SK-N-MC (cell line): Measurements from ENCODE around the gene FRMD3.

Source experiments
- EZH2 ChIP-seq: fragments of 200-600 bp; sonication (generic); IDR thresholded peaks from one replicate; pipeline ENCODE4 v1.6.1; 2017; ENCODE audit warnings: antibody characterized with exemption
- FOXP2 ChIP-seq: optimal IDR thresholded peaks from 2 replicates; pipeline ENCODE3; 2011; ENCODE audit warnings: mild to moderate bottlenecking, moderate library complexity; ENCODE audit not compliant: insufficient read depth; ENCODE audit errors: extremely low read length, control extremely low read depth
- POLR2AphosphoS5 ChIP-seq: IDR thresholded peaks from 2 replicates; pipeline ENCODE4 v1.6.1; 2012; ENCODE audit warnings: mild to moderate bottlenecking, low read depth, low read length, borderline replicate concordance

- no peak for TF ChIP-seq POLR2AphosphoS5
- no peak for TF ChIP-seq EZH2
- no peak for TF ChIP-seq FOXP2
Measured at GRCh38 chr9:83200531-83200930, 337.7 kb downstream of the FRMD3 start.
